ENCODE measurements around the gene SPDYA. TPM values are rescaled to one million over a fixed set of nuclear protein-coding genes. Genes with fewer than 3 reads are reported as not detected.

The SPDYA gene
- total RNA-seq, 1 donor from 2014 or later: 1.9 TPM

- Mint-ChIP-seq H3K4me1 (no peaks in the 10 kb centered on the region), H3K36me3 (no peaks in the 10 kb centered on the region), H3K27me3 (ENCODE audit: insufficient read depth, low read depth) (no peaks in the 10 kb centered on the region), H3K27ac (no peak overlapping the region), H3K9me3 (no peaks in the 10 kb centered on the region), H3K4me3 (no peak overlapping the region)
- Histone ChIP-seq H3K4me2 (no peak overlapping the region), H3K36me3 (no peaks in the 10 kb centered on the region), H3K27ac (no peak overlapping the region), H4K20me1 (ENCODE audit: low read depth) (no peaks in the 10 kb centered on the region), H3F3A (ENCODE audit: low read depth) (no peaks in the 10 kb centered on the region), H3K9ac (no peak overlapping the region), H2AFZ (replicated peaks) (no peak overlapping the region), H3K9me3 (ENCODE audit: low read depth) (no peaks in the 10 kb centered on the region), H3K4me3 (no peak overlapping the region), H3K79me2 (ENCODE audit: low read depth) (no peaks in the 10 kb centered on the region), H3K27me3 (no peaks in the 10 kb centered on the region), H3K4me1 (no peaks in the 10 kb centered on the region)
- TF ChIP-seq CTCF (IDR thresholded peaks at IDR 0.05): no peak
- no peak for TF ChIP-seq EZH2 (IDR thresholded peaks at IDR 0.05)
- TF ChIP-seq EZH2phosphoT487 (IDR thresholded peaks at IDR 0.05): no peak
- no peak for DNase-seq (ENCODE audit: low spot score)
These were observed 23.3 kb downstream of the SPDYA start for GRCh38 chr2:28833740-28834470.

- Histone ChIP-seq H4K20me1 (ENCODE audit: low read depth) (no peaks in the 10 kb centered on the region), H3F3A (ENCODE audit: low read depth) (no peaks in the 10 kb centered on the region), H3K9ac (no peak overlapping the region), H3K36me3 (no peaks in the 10 kb centered on the region), H3K4me1 (no peaks in the 10 kb centered on the region), H3K4me3 (no peak overlapping the region), H3K27ac (no peak overlapping the region), H3K4me2 (no peak overlapping the region), H3K79me2 (ENCODE audit: low read depth) (no peaks in the 10 kb centered on the region), H3K27me3 (no peaks in the 10 kb centered on the region), H3K9me3 (ENCODE audit: low read depth) (no peaks in the 10 kb centered on the region), H2AFZ (replicated peaks) (no peak overlapping the region)
- no peak for TF ChIP-seq CTCF (IDR thresholded peaks at IDR 0.05)
- TF ChIP-seq EZH2phosphoT487 (IDR thresholded peaks at IDR 0.05): no peak
- TF ChIP-seq EZH2 (IDR thresholded peaks at IDR 0.05): no peak
- Mint-ChIP-seq H3K27me3 (ENCODE audit: insufficient read depth, low read depth) (no peaks in the 10 kb centered on the region), H3K9me3 (no peaks in the 10 kb centered on the region), H3K4me1 (no peaks in the 10 kb centered on the region), H3K4me3 (no peak overlapping the region), H3K27ac (no peak overlapping the region), H3K36me3 (no peaks in the 10 kb centered on the region)
- DNase-seq (ENCODE audit: low spot score): no peak
These were observed 25.1 kb downstream of the SPDYA start for GRCh38 chr2:28835781-28836180.

- no peak overlapping the region for H3K27ac Mint-ChIP-seq
These were observed 28.3 kb downstream of the SPDYA start for GRCh38 chr2:28838971-28839370.

More at GRCh38 chr2:28838971-28839370, 28.3 kb downstream of the SPDYA start:
- Histone ChIP-seq H3K27ac (no peak overlapping the region), H3K36me3 (no peaks in the 10 kb centered on the region), H4K20me1 (ENCODE audit: low read depth) (no peaks in the 10 kb centered on the region), H2AFZ (replicated peaks) (no peak overlapping the region), H3K4me2 (no peak overlapping the region), H3K9me3 (ENCODE audit: low read depth) (no peaks in the 10 kb centered on the region), H3K4me3 (no peak overlapping the region), H3K79me2 (ENCODE audit: low read depth) (no peaks in the 10 kb centered on the region), H3K9ac (no peak overlapping the region), H3K27me3 (no peaks in the 10 kb centered on the region), H3F3A (ENCODE audit: low read depth) (no peaks in the 10 kb centered on the region), H3K4me1 (no peaks in the 10 kb centered on the region)
- TF ChIP-seq CTCF (IDR thresholded peaks at IDR 0.05): no peak
- TF ChIP-seq EZH2phosphoT487 (IDR thresholded peaks at IDR 0.05): no peak
- no peak for TF ChIP-seq EZH2 (IDR thresholded peaks at IDR 0.05)
- Mint-ChIP-seq H3K4me3 (no peak overlapping the region), H3K4me1 (no peaks in the 10 kb centered on the region), H3K36me3 (no peaks in the 10 kb centered on the region), H3K27me3 (ENCODE audit: insufficient read depth, low read depth) (no peaks in the 10 kb centered on the region), H3K9me3 (no peaks in the 10 kb centered on the region)
- no peak for DNase-seq (ENCODE audit: low spot score)
